GM18508 (cell line): ENCODE measurements around the gene CCL5.
"Not testable (repeated sequence)": the region's sequence is repeated elsewhere in the genome, so short reads cannot be mapped to it uniquely, and the experiment has no call there.

Source experiments
- ATAC-seq: cut with Tn5 transposase; IDR thresholded peaks from one replicate; pipeline ENCODE4 v1.9.1; 2021; ENCODE audit warnings: moderate number of reproducible peaks; ENCODE audit not compliant: insufficient read depth, unreplicated experiment

CCL5 gene

DNA sequence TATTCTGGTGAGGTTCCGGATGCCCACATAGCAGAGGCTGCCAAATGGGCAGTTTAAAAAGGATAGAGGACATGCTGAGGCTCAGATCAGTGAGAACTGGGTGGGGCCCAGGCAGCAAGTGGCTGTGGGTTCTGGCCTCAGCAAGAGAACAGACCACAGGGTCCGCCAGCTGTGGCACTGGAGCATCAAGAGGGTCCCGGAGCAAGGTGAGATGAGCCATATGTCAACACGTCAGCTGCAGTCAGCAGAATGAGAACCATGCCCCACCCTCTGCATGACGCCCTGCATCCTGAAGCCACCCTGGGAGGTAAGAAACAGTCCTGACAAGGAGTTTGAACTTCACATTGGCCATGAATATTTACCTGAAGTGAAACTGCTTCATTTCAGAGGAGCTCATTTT, 20.1 kb upstream of the CCL5 start:
- ATAC-seq: no peak

DNA sequence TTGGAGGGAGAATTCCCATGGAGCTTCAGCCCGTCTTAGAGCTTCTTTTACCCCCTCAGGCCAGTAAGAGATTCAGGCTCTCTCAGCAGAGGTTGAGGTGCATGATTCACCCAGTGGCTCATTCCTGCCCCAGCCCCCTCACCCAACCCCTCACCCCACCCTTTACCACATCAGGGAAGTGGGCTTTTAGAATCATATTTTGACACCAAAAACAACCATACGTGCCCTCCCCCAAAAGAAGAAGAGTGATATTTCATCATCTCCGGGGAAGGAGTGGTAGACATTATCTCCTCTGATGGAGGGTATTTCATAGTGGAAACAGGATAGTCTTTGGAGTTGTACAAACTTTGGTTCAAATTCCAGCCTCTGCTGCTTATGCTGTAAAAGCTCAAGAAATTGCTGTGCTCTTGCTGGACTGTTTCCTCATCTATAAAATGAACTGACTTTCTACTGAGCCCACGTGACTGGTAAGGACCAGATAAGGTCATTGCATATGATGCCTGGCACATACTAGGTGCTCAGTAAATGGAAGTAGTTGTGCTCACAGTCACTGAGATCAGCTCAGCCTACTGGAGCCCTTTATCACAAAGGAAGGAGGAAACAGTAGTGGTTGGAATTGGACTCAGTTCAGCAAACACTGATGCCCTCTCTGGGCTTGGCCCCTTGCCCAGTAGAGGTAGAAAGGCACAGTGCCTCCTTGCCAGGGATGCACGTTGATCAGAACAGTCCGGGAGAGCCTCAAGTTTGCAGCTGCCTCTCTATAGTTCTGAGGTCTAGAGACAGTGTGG, 18.3 kb upstream of the CCL5 start:
- ATAC-seq: no peak

DNA sequence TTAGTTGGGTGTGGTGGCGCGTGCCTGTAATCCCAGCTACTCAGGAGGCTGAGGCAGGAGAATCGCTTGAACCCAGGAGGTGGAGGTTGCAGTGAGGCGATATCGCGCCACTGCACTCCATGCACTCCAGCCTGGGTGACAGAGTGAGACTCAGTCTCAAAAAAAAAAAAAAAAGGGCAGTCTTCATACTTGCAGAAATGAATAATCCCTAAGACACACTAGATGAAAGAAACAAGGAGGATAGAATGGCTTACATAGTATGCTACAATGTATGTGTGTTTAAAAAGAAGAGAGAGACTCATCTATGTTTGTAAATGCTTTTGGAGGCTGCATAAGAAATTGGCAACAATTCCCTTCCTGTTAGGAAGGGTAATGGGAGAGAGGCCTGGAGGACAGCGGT, 17.6 kb upstream of the CCL5 start:
- not testable (repeated sequence) for ATAC-seq

DNA sequence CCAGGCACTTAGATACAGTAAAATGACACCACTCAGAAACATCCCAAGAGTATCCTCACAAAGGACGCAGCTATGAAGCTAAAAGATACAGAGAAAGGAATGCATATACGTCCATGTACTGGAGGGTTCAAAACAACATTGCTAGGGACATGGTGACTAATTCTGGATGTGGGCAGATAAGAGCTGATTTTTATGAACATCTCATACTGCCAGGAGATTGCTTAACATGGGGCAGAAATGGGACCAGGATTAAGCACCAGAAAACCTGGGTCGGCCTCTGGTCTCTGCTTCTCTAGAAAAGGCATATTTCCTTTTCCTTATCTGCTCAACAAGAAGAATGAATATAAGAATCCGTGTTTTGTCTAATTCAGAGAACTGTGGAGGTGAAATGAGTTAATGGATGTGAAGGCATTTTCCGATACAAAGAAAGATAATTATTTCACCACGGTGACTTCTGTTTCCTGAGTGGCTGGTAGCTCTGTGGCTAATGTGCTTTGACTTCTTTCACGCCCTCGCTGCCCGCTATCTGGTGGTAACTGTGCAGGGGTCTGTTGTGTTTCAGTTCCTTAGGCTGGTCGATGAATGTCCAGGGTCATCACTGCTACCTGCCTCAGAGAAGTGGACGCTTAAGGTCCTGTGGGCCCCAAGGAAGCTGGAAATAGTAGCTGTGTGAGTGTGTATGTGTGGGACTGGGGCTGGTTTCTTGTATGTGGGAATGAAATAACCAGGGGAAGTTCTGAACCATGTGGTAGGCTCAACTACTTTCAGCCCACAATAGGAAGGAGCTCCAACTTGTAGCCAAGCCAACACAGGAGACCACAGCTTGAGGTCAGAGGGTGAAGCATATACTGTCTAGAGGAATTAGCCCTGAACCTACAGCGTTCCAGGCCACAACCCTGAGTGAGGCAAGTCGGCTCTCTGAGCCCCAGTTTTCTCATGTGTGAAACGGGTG, 15.8 kb upstream of the CCL5 start:
- ATAC-seq: no peak

DNA sequence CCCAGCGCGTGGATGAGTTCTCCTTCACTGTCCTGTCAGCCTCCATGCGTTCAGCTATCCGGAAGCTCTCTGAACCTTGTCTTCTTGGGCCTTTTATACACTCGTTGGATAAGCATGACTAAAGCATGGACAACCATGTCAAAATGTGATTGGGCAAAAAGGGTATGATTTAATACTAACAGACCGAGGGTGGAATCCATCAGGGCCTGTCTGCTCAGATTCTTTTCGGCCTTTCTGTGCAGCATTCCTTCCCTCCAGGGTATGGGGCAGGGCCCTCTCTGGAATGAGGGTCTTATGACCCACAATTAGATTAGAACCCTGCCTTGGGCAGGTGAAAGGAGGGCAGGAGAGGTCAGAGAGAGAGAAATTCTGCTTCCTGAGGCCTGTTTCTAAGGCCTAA, 14.0 kb upstream of the CCL5 start:
- ATAC-seq: no peak

DNA sequence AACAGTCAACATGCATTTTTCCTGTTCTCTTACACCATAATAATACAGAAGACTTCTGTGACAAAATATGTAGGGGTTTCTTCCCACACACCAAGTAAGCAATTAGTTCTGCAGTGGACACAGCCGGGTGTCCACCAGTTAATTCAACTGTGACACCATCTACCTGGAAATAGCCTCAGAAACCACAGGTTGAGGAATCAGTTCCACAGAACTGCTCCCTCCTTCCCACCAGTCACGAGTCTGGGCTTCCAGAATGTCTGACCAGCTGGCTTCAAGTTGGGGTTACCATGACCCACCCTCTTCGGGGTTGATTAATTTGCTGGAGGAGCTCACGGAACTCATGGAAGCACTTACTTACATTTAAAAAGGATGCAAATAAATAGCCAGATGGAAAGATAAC, 13.6 kb upstream of the CCL5 start:
- no peak for ATAC-seq

DNA sequence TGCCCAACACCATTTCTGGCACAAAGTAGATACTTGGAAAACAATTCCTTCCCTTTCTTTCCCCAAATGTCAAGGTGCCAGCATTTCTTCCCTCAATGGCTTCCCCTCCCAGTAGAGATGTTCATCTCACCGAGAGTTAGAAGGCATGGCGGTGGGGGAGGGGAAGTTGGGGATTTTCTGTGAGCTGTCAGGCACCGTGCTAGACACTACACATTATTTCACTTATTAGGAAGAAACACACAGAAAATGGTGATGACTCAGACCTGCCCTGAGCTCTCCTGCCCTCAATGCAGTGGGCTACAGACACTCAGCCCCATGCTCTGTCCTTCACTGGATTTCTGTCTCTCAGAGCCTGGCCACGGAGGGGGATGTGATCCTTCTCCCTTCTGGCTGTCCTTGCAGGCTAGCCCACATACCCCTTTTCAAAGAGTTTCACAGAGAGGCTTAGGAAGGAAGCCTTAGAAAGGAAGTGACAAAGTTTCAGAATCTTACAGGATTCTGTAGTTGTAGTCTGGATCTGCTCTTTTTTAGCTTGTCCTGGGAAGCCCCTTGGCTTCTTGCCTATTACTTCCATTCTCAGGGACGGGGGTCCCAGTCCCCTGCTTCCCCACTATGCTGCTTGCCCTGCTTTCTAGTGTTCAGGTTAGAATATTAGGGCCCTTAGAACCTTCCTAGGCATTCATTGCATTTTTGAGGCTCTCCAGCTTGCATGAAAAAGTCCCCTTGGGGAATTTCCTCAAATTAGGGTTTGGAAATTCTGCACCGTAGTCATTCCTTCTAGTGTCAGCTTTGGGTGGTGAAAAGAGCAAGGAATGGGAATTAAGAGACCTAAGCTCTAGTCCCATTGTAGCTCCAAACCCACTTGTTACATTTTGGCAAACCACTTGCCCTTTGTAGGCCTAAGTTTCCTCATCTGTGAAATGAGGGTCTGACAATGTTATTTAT, 12.2 kb upstream of the CCL5 start:
- ATAC-seq: no peak

DNA sequence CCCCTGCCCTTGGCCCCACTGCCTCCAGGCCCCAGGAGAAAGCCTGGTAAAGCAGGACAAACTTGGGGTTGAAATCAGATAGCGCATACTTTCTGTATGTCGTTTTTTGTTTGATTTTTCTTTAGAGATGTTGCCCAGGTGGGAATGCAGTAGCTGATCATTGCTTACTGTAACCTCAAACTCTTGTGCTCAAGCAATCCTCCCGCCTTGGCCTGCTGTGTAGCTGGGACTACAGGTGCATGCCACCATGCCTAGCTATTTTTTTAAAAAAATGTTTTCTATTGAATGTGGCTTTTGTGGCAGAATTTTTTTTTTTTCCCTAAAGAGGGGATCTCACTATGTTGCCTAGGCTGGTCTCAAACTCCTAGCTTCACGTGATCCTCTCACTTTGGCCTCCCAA, 11.1 kb upstream of the CCL5 start:
- ATAC-seq: no peak

DNA sequence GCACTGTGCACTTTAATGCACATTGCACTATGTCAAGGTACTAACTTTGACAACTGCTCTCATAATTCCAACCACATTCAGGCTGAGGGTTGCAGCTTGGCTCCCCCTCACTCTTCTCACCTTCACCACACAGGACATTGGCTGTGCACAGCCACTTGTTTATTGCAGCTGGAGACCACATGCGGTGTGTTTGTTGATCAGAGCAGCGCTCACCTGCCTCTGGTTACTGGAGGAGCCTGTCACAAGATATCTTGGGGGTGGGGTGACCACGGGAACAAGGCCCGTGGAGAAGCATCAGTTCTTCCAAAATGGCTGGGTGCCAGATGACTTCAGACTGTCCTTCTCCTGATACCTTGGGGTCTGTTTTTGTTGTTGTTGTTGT, 10.6 kb upstream of the CCL5 start:
- ATAC-seq: no peak

DNA sequence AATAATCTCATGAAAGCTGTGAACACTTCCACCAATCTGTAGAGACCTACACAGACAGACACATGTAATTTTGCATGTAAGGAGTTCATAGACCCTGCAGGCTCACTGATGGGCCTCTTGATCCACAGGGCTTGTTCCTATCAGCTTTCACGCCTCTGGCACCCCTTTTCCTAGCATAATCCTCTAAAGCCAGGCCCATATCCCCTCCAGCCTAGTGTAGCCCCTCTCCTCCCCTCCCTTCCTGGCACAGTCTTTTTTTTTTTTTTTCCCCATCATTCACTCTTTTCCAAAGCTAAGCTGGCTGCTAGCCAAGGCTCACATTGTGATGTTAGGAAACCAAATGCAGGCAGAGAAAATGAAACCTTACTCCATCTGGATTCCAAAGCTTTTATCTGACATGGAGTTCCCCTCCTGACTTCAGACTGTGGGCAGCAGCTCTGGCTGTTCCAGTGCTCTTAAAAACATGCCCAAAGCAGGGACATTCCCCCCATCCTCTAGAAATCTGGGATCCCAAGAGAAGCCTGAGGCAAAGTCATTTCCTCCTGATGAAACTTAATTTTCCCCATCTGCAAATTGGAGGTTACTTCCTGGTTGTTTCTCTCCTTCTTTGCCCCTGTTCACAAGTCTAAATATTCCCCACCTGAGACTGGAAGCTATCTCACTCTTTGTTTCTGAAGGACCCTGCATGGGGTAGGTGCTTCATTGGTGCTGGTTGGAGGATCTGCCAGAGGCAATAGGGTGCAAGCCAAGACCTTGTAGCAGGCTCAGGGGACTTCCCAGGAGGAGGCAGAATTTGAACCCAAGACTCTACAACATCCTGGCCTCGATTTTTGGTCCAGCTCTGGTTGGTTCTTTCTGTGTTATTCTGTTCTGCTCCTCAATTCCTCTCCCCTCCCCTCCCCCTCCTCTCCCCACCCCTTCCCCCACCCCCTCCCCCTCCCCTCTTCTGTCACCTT, 9.9 kb upstream of the CCL5 start:
- ATAC-seq: no peak

DNA sequence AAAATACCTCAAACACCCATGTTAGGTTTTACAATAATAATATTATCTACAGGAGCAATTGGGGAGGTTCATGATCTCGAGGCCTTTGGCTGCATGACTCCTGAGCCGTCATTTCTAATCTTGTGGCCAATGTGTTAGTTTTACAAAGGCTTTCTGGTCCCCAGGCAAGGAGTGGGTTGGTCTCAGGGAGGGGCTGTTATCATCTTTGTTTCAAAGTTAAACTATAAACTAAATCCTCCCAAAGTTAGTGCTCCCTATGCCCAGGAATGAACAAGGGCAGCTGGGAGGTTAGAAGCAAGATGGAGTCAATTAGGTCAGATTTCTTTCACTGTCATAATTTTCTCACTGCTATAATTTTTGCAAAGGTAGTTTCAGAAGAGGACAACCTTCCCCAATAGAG, 9.1 kb upstream of the CCL5 start:
- ATAC-seq: no peak

DNA sequence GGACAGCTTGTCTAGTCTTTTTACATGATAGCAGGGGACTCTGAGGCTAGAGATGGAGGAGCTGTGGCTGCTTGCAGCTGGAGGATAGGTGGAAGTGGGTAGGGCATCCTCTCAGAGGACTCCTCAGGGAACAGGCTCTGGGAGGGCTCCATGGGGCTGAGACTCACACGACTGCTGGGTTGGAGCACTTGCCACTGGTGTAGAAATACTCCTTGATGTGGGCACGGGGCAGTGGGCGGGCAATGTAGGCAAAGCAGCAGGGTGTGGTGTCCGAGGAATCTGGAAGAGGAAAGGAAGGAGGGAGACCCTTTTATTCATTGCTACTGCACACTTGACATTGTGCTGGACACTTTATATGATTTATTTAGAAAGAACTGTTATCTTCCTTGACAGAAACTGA, 1.8 kb downstream of the CCL5 start:
- no peak for ATAC-seq

DNA sequence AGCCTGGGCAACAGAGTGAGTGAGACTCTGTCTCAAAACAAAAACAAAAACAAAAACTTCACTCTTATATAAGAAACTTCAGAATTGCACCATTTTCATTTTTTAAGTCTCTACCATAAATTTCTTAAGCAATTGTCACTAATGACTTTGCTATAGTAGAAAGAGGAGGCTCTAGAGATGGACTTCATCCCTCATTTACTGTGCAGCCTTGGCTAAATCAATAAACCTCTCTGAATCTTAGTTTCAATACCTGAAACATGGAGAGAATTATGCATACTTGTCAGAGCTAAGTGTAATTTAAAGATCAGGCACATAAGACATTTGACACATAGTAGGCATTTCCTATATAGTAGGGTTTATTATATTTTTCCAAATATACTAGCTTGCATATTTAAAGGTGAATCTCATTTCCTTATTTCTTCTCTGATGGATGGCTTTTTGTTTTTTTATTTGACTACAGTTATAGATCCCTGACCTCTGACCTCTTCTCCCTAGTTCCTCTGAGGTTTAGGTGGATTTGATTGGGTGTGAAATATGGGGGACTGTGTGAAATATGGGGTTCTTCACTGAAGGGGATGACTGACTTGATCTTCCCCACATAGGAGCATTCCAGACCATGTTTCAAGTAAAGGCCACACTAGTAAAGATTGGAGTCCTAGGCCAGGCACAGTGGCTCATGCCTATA, 2.7 kb downstream of the CCL5 start:
- ATAC-seq: no peak

DNA sequence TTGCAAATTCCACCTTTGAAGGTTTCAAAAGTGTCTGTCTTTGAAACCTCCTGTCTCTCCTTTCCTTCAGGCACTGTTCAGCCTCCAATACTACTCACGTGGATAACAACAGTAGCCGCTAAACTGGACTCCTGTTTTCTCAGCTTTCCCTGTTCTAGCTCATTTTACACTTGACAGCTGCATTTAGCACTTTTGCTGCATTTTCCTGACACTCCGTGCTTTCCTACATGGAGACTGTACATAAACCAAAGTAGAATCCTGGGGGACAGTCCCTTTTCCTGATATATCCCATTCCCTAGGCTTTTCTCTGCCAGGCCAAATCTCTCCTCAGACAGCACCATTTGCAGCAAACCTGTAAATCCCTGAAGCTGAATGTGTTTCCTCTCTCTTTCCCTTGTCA, 3.6 kb downstream of the CCL5 start:
- ATAC-seq: no peak

DNA sequence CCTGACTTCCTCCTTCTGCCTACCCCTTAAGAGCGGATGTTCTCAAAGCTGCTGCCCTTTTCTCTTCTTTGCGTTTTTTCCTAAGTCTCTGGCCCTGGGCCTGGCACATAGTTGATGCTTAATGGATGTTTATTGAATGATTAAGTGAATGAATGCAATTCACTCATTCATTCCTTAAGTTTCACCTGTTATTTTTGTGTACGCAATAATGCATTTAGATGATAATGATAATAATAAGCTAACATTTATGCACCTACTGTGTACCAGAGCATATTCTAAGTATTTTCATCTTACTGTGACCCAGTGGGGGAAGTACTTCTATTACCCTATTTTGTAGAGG, 4.4 kb downstream of the CCL5 start:
- no peak for ATAC-seq

DNA sequence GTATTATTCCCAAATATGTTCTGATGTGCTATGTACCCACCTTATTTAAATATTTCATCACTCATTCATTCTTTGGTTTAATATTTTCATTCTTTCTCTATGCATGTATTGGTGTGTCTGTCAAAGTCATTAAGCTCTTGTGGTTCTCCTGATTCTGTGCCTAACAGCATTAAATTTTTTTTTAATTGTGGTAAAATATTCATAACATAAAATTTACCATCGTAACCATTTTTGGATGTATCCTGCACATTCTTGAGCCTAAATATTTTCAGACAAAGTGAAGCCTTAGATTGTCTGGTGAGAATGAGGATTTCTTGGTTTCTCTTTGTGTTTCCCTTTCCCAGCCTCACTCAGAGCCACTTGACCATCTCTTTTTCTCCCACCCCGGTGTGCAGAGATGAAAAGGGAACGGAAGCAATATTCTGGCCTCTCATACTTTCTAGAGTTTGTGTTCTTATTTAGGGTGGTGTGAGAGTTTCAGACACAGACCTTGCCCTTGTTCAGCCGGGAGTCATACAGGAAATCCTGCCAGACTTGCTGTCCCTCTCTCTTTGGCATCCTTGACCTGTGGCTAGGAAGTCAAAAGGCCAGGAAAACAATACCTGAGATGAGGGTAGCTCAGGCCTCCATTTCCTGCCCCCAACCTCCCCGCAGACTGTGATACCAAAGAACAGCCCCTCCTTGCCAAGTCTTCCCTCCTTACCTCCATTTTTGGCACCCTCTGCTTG, 4.9 kb downstream of the CCL5 start:
- no peak for ATAC-seq

DNA sequence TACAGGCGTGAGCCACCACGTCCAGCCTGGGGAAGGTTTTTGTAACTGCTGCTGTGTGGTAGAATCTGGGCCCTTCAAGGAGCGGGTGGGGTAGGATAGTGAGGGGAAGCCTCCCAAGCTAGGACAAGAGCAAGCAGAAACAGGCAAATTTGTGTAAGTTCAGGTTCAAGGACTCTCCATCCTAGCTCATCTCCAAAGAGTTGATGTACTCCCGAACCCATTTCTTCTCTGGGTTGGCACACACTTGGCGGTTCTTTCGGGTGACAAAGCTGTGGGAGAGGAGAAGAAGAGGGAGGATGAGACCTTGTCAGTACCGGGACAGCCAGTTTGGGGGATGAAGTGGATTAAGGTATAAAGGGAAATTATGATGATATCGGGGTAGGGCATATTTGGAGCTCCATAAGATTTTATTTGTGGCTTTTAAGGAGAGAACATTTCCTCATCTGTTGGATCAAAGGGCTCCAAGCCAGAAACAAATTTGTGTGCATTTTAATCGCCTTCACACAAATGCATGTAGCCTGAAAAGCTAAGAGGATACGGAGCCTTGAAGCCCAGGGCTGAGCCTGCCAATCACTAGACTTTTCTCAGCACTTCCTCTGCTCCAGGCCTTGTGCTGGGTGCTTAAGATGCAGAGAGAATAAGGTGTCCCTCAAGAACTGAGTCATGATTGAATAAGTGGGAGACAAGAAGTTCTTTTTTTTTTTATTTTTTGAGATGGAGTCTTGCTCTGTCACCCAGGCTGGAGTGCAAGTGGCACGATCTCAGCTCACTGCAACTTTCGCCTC, 7.8 kb downstream of the CCL5 start:
- no peak for ATAC-seq
